Measurements from ENCODE around the gene MYO7B.
"Not testable (repeated sequence)": the region's sequence is repeated elsewhere in the genome, so short reads cannot be mapped to it uniquely, and the experiment has no call there.

The MYO7B gene

DNA sequence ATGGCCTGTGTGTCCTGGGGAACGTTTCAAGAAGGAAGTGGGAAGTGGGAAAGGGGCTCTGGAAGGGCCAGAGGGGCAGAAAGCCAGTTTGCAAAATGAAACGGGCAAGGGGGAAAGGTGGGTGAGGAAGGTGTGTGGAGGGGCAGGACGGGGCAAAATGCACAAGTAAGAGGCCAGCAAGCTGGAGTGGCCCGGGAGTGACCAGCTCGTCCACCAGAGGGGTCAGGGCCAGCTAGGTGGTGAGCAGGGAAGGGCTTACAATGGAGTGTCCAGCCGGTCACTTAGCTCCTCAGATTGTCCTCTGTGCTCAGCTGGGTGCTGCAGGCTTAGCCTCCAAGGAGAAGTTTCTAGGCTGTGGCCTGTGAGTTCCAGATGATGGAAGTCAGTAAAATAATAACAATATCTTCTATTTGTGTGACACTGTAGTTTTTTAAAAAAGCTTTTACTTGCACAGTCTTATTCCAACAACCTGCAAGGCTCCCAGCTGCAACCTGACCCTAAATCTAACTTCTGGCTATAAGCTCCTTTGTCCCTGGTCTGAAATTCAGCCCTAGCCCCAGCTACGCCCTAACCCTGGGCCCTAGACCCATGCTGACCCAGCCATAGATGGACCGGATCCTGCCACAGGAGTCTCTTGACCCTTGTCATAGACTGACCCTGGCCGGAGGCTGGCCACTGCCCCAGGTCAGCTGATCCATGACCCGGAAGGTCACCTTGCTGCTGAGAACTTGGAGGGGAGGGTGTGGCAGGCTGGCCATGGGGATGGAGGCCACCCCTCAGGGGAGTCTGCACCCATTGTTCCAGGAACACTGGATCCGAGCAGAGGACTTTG lies 29.2 kb downstream of the MYO7B start:
- no peaks in the 10 kb centered on the region for H3K9me3 ChIP-seq (ENCODE audit: control insufficient read depth, low read length)
- no peak overlapping the region for H3K27ac ChIP-seq (ENCODE audit: insufficient read depth, low read depth, low read length, poor library complexity, severe bottlenecking)
- H3K27me3 ChIP-seq (ENCODE audit: control insufficient read depth, insufficient read depth, low read length, poor library complexity, severe bottlenecking) = no peaks in the 10 kb centered on the region
- H3K4me3 ChIP-seq (ENCODE audit: insufficient read depth, low read depth, low read length) = no peak overlapping the region
- 89 to 93% methylated on average over 11 of the region's 11 CpGs for WGBS, 2 experiments
- no peaks in the 10 kb centered on the region for H3K4me1 ChIP-seq (ENCODE audit: control insufficient read depth, insufficient read depth, low read length)
- H3K36me3 ChIP-seq (ENCODE audit: control insufficient read depth, insufficient read depth, low read length) = no peaks in the 10 kb centered on the region

DNA sequence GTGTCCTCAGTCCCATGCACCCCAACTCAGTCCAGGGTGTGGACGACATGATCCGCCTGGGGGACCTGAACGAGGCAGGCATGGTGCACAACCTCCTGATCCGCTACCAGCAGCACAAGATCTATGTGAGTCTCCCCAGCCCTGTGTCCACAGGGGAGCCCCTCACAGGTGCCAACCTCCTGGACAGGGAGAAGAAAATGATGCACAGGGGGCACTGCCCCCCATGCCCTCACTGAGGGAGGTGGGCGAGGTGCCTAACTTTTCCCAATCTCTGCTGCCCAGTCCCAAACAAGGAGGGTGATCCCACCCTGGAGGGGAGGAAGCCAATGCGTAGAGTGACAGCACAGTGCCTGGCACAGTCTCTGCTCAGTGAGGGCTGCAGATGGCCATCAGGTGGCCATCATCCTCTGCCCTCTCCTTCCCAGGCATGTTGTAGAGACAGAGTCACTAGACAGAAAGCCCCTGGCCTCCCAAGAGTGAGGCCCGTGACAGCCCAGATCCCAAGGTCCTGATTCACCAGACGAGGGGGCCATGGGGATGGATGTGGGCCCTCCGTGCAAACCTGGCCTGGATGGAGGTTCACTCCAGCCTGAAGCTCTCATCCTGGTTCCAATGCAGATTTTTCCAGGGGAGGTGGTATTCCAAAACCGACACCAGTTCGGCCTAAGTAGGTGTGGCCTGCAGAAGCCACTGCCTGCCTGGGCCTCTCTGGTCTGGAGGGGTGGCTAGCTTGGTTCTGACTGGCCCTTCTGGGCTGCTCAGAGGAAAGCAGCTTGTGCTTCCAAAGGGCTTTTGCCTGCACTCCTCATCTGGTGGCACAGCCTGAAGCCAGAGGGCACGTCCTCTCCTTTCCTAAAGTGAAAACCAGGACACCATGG lies 30.0 kb downstream of the MYO7B start:
- no peaks in the 10 kb centered on the region for H3K4me1 ChIP-seq (ENCODE audit: control insufficient read depth, insufficient read depth, low read length)
- no peaks in the 10 kb centered on the region for H3K36me3 ChIP-seq (ENCODE audit: control insufficient read depth, insufficient read depth, low read length)
- WGBS, 2 experiments = 93% methylated on average over 12 of the region's 12 CpGs
- H3K4me3 ChIP-seq (ENCODE audit: insufficient read depth, low read depth, low read length) = no peak overlapping the region
- H3K27ac ChIP-seq (ENCODE audit: insufficient read depth, low read depth, low read length, poor library complexity, severe bottlenecking) = no peak overlapping the region
- no peaks in the 10 kb centered on the region for H3K9me3 ChIP-seq (ENCODE audit: control insufficient read depth, low read length)
- H3K27me3 ChIP-seq (ENCODE audit: control insufficient read depth, insufficient read depth, low read length, poor library complexity, severe bottlenecking) = no peaks in the 10 kb centered on the region

DNA sequence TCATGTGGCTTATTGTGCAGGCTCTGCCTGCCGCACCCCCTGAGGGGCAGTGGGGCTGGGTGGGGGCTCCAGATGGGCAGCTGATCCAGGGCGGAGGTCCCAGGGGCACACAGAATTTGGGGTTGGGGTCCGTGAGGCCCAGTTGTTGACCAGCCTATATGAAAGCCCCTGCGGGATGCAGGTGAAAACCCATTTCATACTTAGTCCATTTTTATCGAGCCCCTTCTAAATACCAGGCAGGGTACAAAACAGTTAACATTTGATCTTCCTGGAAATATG lies 30.6 kb downstream of the MYO7B start:
- no peaks in the 10 kb centered on the region for H3K4me1 ChIP-seq (ENCODE audit: control insufficient read depth, insufficient read depth, low read length)
- H3K27ac ChIP-seq (ENCODE audit: insufficient read depth, low read depth, low read length, poor library complexity, severe bottlenecking) = no peak overlapping the region
- 93% methylated on average over 5 of the region's 5 CpGs for whole genome bisulfite sequencing, 2 experiments
- no peaks in the 10 kb centered on the region for H3K36me3 ChIP-seq (ENCODE audit: control insufficient read depth, insufficient read depth, low read length)
- H3K9me3 ChIP-seq (ENCODE audit: control insufficient read depth, low read length) = no peaks in the 10 kb centered on the region
- no peak overlapping the region for H3K4me3 ChIP-seq (ENCODE audit: insufficient read depth, low read depth, low read length)
- H3K27me3 ChIP-seq (ENCODE audit: control insufficient read depth, insufficient read depth, low read length, poor library complexity, severe bottlenecking) = no peaks in the 10 kb centered on the region

DNA sequence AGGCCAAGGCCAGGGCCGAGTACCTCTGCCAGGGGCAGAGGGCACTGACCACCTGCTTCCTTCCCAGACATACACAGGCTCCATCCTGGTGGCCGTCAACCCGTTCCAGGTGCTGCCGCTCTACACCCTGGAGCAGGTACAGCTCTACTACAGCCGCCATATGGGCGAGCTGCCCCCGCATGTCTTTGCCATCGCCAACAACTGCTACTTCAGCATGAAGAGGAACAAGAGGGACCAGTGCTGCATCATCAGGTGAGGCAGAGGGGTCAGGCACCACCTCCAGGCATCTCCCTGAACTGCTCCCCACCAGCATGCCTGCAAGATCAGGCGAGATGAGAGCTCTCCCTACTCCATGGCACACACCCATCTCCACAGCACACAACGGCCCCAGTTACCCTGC lies 31.1 kb downstream of the MYO7B start:
- no peaks in the 10 kb centered on the region for H3K36me3 ChIP-seq (ENCODE audit: control insufficient read depth, insufficient read depth, low read length)
- H3K9me3 ChIP-seq (ENCODE audit: control insufficient read depth, low read length) = no peaks in the 10 kb centered on the region
- H3K4me1 ChIP-seq (ENCODE audit: control insufficient read depth, insufficient read depth, low read length) = no peaks in the 10 kb centered on the region
- H3K27me3 ChIP-seq (ENCODE audit: control insufficient read depth, insufficient read depth, low read length, poor library complexity, severe bottlenecking) = no peaks in the 10 kb centered on the region
- H3K27ac ChIP-seq (ENCODE audit: insufficient read depth, low read depth, low read length, poor library complexity, severe bottlenecking) = no peak overlapping the region
- H3K4me3 ChIP-seq (ENCODE audit: insufficient read depth, low read depth, low read length) = no peak overlapping the region
- WGBS, 2 experiments = 90 to 91% methylated on average over 10 of the region's 10 CpGs

DNA sequence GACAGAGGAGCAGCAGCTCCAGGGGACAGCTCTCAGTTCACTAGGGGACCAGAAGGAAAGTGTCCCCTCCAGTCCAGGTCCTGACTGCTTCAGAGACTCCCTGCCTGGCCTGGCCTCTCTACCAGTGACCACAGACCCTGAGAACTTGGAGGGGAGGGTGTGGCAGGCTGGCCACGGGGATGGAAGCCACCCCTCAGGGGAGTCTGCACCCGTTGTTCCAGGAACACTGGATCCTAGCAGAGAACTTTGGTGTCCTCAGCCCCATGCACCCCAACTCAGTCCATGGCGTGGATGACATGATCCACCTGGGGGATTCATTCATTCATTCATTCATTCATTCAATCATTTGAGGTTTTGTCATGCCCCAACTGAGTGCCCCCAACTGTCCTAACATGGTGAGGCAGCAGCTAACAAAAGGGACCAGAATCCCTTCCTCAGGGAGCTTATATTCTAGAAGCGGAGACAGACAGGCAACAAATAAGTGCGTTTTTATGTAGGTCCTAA lies 31.9 kb downstream of the MYO7B start:
- H3K36me3 ChIP-seq (ENCODE audit: control insufficient read depth, insufficient read depth, low read length) = no peaks in the 10 kb centered on the region
- no peak overlapping the region for H3K4me3 ChIP-seq (ENCODE audit: insufficient read depth, low read depth, low read length)
- WGBS, 2 experiments = 81 to 82% methylated on average over 5 of the region's 5 CpGs
- no peaks in the 10 kb centered on the region for H3K27me3 ChIP-seq (ENCODE audit: control insufficient read depth, insufficient read depth, low read length, poor library complexity, severe bottlenecking)
- no peaks in the 10 kb centered on the region for H3K9me3 ChIP-seq (ENCODE audit: control insufficient read depth, low read length)
- H3K27ac ChIP-seq (ENCODE audit: insufficient read depth, low read depth, low read length, poor library complexity, severe bottlenecking) = no peak overlapping the region
- no peaks in the 10 kb centered on the region for H3K4me1 ChIP-seq (ENCODE audit: control insufficient read depth, insufficient read depth, low read length)

DNA sequence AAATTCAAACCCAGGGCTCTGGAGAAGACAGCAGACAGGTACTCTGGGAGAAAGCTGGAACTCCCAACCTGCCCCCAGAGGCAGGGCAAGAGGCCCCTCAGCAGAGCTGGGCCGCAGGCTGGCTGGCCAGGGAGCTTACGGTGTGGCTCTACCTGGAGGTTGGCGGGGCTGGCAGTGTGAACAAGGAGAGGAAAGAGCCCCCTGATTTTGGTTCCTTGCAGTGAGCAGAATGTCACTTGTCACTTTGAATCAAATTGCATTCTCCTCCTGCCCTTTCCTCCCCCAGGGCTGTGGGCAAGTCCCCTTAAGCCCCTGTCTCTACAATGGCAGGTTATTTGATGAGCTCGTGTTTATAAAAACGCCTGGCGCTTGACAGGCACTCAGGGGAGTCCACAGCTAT lies 32.6 kb downstream of the MYO7B start:
- H3K27ac ChIP-seq (ENCODE audit: insufficient read depth, low read depth, low read length, poor library complexity, severe bottlenecking) = no peak overlapping the region
- WGBS, 2 experiments = 89 to 96% methylated on average over 6 of the region's 6 CpGs
- no peaks in the 10 kb centered on the region for H3K27me3 ChIP-seq (ENCODE audit: control insufficient read depth, insufficient read depth, low read length, poor library complexity, severe bottlenecking)
- H3K4me3 ChIP-seq (ENCODE audit: insufficient read depth, low read depth, low read length) = no peak overlapping the region
- H3K9me3 ChIP-seq (ENCODE audit: control insufficient read depth, low read length) = no peaks in the 10 kb centered on the region
- no peaks in the 10 kb centered on the region for H3K4me1 ChIP-seq (ENCODE audit: control insufficient read depth, insufficient read depth, low read length)
- H3K36me3 ChIP-seq (ENCODE audit: control insufficient read depth, insufficient read depth, low read length) = no peaks in the 10 kb centered on the region

DNA sequence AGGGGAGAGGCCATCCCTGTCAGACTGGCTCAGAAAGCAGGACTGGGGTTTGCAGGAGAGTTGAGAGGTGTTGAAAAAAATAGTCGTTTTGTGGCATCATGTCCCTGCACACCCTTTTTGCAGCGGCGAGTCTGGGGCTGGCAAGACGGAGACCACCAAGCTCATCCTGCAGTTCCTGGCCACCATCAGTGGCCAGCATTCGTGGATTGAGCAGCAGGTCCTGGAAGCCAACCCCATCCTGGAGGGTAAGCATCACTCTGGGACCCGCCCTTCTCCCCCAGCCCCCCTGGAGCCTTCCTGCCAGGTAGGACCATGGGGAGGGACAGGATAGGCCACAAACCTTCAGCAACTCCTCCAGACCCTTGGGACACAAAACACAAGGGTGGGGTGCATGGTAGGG lies 34.2 kb downstream of the MYO7B start:
- Histone ChIP-seq H3K36me3 (ENCODE audit: control insufficient read depth, insufficient read depth, low read length) (no peaks in the 10 kb centered on the region), H3K27me3 (ENCODE audit: control insufficient read depth, insufficient read depth, low read length, poor library complexity, severe bottlenecking) (no peaks in the 10 kb centered on the region), H3K9me3 (ENCODE audit: control insufficient read depth, low read length) (no peaks in the 10 kb centered on the region), H3K27ac (ENCODE audit: insufficient read depth, low read depth, low read length, poor library complexity, severe bottlenecking) (no peak overlapping the region), H3K4me3 (ENCODE audit: insufficient read depth, low read depth, low read length) (no peak overlapping the region), H3K4me1 (ENCODE audit: control insufficient read depth, insufficient read depth, low read length) (no peaks in the 10 kb centered on the region)
- WGBS, 2 experiments = 92 to 94% methylated on average over 6 of the region's 6 CpGs

DNA sequence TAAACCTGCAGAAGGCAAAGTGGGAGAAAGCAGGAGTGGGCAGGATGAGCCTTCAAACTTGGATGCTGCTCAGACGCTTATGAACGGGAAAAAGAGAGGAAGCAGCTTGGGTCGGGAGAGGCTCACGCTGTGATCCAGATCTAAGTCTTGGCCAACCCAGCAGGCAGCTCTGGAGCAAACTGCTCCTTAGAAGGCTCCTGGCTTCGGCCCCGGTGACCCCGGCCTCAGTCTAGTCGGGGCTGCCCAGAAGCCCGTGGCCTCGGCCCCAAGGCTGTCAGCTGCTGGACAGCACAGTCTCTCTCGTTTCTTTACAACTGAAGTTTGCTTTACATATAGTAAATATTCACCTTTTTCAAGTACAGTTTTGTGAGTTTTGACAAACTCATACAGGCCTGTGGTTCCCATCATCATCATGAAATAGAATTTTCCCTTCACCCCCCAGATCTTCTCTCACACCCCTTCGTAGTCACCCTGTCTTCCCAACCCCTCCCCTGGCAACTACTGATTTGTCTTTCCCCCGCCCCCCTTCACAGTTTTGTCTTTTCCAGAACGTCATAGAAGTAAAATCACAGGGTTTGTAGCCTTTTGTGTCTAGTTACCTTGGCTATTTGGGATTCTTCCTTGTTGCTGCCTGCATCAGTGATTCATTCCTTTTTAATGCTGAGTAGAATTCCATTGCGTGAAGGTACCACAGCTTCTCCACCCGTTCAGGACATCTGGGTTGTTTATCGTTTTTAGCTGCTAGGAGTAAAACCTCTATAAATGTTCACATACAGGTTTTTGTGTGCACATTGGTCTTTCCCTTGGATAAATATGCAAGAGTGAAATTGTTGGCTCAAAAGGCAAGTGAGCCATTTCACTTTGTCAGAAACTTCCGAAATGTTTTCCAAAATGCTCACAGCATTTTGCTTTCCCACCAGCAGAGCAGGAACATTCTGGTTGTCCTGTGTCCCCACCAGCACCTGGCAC lies 35.1 kb downstream of the MYO7B start:
- no peaks in the 10 kb centered on the region for H3K9me3 ChIP-seq (ENCODE audit: control insufficient read depth, low read length)
- H3K4me1 ChIP-seq (ENCODE audit: control insufficient read depth, insufficient read depth, low read length) = no peaks in the 10 kb centered on the region
- no peak overlapping the region for H3K4me3 ChIP-seq (ENCODE audit: insufficient read depth, low read depth, low read length)
- no peaks in the 10 kb centered on the region for H3K27me3 ChIP-seq (ENCODE audit: control insufficient read depth, insufficient read depth, low read length, poor library complexity, severe bottlenecking)
- H3K27ac ChIP-seq (ENCODE audit: insufficient read depth, low read depth, low read length, poor library complexity, severe bottlenecking) = no peak overlapping the region
- H3K36me3 ChIP-seq (ENCODE audit: control insufficient read depth, insufficient read depth, low read length) = no peaks in the 10 kb centered on the region
- WGBS, 2 experiments = 81 to 86% methylated on average over 18 of the region's 18 CpGs

DNA sequence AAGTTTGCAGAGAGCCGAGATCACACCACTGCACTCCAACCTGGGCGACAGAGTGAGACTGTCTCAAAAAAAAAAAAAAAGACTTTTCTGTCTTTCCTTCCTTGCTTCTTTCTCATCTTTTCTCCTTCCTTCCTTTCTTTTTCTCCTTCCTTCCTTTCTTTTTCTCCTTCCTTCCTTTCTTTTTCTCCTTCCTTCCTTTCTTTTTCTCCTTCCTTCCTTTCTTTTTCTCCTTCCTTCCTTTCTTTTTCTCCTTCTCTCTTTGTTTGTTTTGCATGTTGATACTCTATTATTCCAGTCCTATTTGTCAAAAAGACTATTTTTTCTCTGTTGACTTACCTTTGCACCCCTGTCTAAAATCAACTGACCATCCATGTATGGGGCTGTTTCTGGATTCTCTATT lies 36.9 kb downstream of the MYO7B start:
- not testable (repeated sequence) for H3K4me1 ChIP-seq (ENCODE audit: control insufficient read depth, insufficient read depth, low read length)

More for the DNA sequence above, 36.9 kb downstream of the MYO7B start:
- not testable (repeated sequence) for H3K27me3 ChIP-seq (ENCODE audit: control insufficient read depth, insufficient read depth, low read length, poor library complexity, severe bottlenecking); H3K9me3 ChIP-seq (ENCODE audit: control insufficient read depth, low read length); H3K4me3 ChIP-seq (ENCODE audit: insufficient read depth, low read depth, low read length); H3K36me3 ChIP-seq (ENCODE audit: control insufficient read depth, insufficient read depth, low read length); H3K27ac ChIP-seq (ENCODE audit: insufficient read depth, low read depth, low read length, poor library complexity, severe bottlenecking)
- WGBS, 2 experiments = 94 to 95% methylated on average over 2 of the region's 2 CpGs
